ENCODE results near the gene LRP2. TPM values are rescaled to one million over a fixed set of nuclear protein-coding genes. Genes with fewer than 3 reads are reported as not detected.

LRP2 gene
- total RNA-seq, 4 donors from 2014 or later: 0.08 to 0.96 (median 0.20) TPM

- Histone ChIP-seq H3K4me3 (no peak overlapping the region), H3K9me3 (no peaks in the 10 kb centered on the region), H3K27ac (no peak overlapping the region), H3K27me3 (no peaks in the 10 kb centered on the region), H3K36me3 (no peaks in the 10 kb centered on the region), H3K4me1 (no peaks in the 10 kb centered on the region)
- TF ChIP-seq CTCF (IDR thresholded peaks at IDR 0.05): no peak
- TF ChIP-seq POLR2A (IDR thresholded peaks at IDR 0.05): no peak
- no peak for TF ChIP-seq POLR2AphosphoS5 (IDR thresholded peaks at IDR 0.05)
- no peak for TF ChIP-seq EP300 (IDR thresholded peaks at IDR 0.05)
- no peak for DNase-seq (ENCODE audit: low spot score in 2 of 2)
These were observed 245.3 kb downstream of the LRP2 start for GRCh38 chr2:169116993-169117392.

- H3K4me1 ChIP-seq: no peaks in the 10 kb centered on the region
- no peak for TF ChIP-seq CTCF (IDR thresholded peaks at IDR 0.05)
- no peak for TF ChIP-seq POLR2AphosphoS5 (IDR thresholded peaks at IDR 0.05)
- TF ChIP-seq EP300 (IDR thresholded peaks at IDR 0.05): no peak
- no peak for TF ChIP-seq POLR2A (IDR thresholded peaks at IDR 0.05)
- no peaks in the 10 kb centered on the region for H3K27me3 ChIP-seq
- H3K27ac ChIP-seq: no peak overlapping the region
- H3K36me3 ChIP-seq: no peaks in the 10 kb centered on the region
- H3K9me3 ChIP-seq: no peaks in the 10 kb centered on the region
- WGBS: 39% methylated on average over 2 of the region's 2 CpGs
- H3K4me3 ChIP-seq: no peak overlapping the region
- DNase-seq (ENCODE audit: low spot score in 2 of 2): no peak
These were observed 246.0 kb downstream of the LRP2 start for GRCh38 chr2:169116327-169116726.

- WGBS: 89% methylated on average over 4 of the region's 4 CpGs
- Histone ChIP-seq H3K27ac (no peak overlapping the region), H3K36me3 (no peaks in the 10 kb centered on the region), H3K4me1 (peaks cover 12% of the 10 kb centered on the region), H3K27me3 (peaks cover 3% of the 10 kb centered on the region), H3K9me3 (no peaks in the 10 kb centered on the region), H3K4me3 (no peak overlapping the region)
- TF ChIP-seq CTCF (IDR thresholded peaks at IDR 0.05): no peak
- TF ChIP-seq POLR2AphosphoS5 (IDR thresholded peaks at IDR 0.05): no peak
- TF ChIP-seq POLR2A (IDR thresholded peaks at IDR 0.05): no peak
- TF ChIP-seq EP300 (IDR thresholded peaks at IDR 0.05): no peak
- no peak for DNase-seq (ENCODE audit: low spot score in 2 of 2)
These were observed 248.3 kb downstream of the LRP2 start for GRCh38 chr2:169114056-169114455.

GRCh38 chr2:169112841-169113240 is 249.5 kb downstream of the LRP2 start:
- DNase-seq (ENCODE audit: low spot score in 2 of 2): no peak
- Histone ChIP-seq H3K27ac (no peak overlapping the region), H3K9me3 (no peaks in the 10 kb centered on the region), H3K4me1 (peaks cover 12% of the 10 kb centered on the region), H3K27me3 (peaks cover 3% of the 10 kb centered on the region), H3K36me3 (no peaks in the 10 kb centered on the region), H3K4me3 (no peak overlapping the region)
- WGBS: 93% methylated on average over 6 of the region's 6 CpGs
- no peak for TF ChIP-seq EP300 (IDR thresholded peaks at IDR 0.05)
- no peak for TF ChIP-seq POLR2AphosphoS5 (IDR thresholded peaks at IDR 0.05)
- TF ChIP-seq POLR2A (IDR thresholded peaks at IDR 0.05): no peak
- no peak for TF ChIP-seq CTCF (IDR thresholded peaks at IDR 0.05)

- no peaks in the 10 kb centered on the region for H3K36me3 ChIP-seq
- H3K4me1 ChIP-seq: peaks cover 12% of the 10 kb centered on the region
- no peak for DNase-seq (ENCODE audit: low spot score in 2 of 2)
- H3K27ac ChIP-seq: no peak overlapping the region
- no peaks in the 10 kb centered on the region for H3K9me3 ChIP-seq
- no peak overlapping the region for H3K4me3 ChIP-seq
- H3K27me3 ChIP-seq: peaks cover 3% of the 10 kb centered on the region
- 20% methylated on average over 18 of the region's 18 CpGs for WGBS
- no peak for TF ChIP-seq POLR2A (IDR thresholded peaks at IDR 0.05)
- no peak for TF ChIP-seq EP300 (IDR thresholded peaks at IDR 0.05)
- no peak for TF ChIP-seq CTCF (IDR thresholded peaks at IDR 0.05)
- no peak for TF ChIP-seq POLR2AphosphoS5 (IDR thresholded peaks at IDR 0.05)
These were observed 251.4 kb downstream of the LRP2 start for GRCh38 chr2:169110916-169111315.

All from suprapubic skin (tissue), 4 donors.